Measurements from ENCODE around the gene SAMD7.
A peak's percentile ranks its signal among the peaks of the same experiment; 100 is the strongest.

The SAMD7 gene

DNA sequence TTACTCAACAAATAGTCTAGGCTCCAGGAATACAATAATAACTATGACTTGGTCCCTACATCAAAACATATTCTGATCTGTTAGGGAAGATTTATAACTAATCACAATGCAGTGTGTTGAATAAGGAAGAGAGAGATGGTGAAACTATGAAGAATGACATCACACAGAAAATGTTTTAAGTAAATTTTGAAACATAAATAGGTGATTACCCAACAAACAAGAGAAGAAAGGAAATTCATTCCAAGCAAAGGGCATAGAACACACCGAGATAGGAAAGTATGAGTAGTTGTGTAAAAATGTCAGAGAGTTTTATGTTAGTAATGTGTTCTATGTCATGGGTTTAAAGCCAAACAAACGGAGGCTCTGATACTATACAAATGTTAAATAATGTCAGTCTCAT lies 68.7 kb downstream of the SAMD7 start:
- Mint-ChIP-seq H3K27ac (ENCODE audit: low read depth) (peak overlapping the region; percentile 50), H3K27me3 (no peaks in the 10 kb centered on the region), H3K9me3 (no peaks in the 10 kb centered on the region), H3K4me3 (no peak overlapping the region), H3K4me1 (peaks cover 15% of the 10 kb centered on the region), H3K36me3 (ENCODE audit: insufficient read depth) (peaks cover 67% of the 10 kb centered on the region)
- DNase-seq (ENCODE audit: low spot score in 2 of 2) (no peak), ATAC-seq (replicated peaks; ENCODE audit: extremely low read depth, poor library complexity, severe bottlenecking) (no peak)

- Mint-ChIP-seq H3K27me3 (no peaks in the 10 kb centered on the region), H3K36me3 (ENCODE audit: insufficient read depth) (peaks cover 70% of the 10 kb centered on the region), H3K9me3 (no peaks in the 10 kb centered on the region), H3K4me3 (no peak overlapping the region), H3K27ac (ENCODE audit: low read depth) (peak overlapping the region; percentile 25), H3K4me1 (peaks cover 8% of the 10 kb centered on the region)
- ATAC-seq (replicated peaks; ENCODE audit: extremely low read depth, poor library complexity, severe bottlenecking) (no peak), DNase-seq (ENCODE audit: low spot score in 2 of 2) (no peak)
Measured at GRCh38 chr3:169984292-169984691, 72.9 kb downstream of the SAMD7 start.

All from central memory CD8-positive, alpha-beta T cell (primary cell).